B cell (primary cell): Measurements from ENCODE around the gene KLHDC7A. TPM values are rescaled to one million over a fixed set of nuclear protein-coding genes. Genes with fewer than 3 reads are reported as not detected.

Experiments
- ATAC-seq: fragments of 200-7000 bp; cut with Tn5 transposase; one replicate; pipeline ENCODE4 v1.10.0; 2021; ENCODE audit warnings: low read depth, mild to moderate bottlenecking, moderate number of reproducible peaks, moderate library complexity
- CTCF ChIA-PET: fragments of 350-600 bp; sonication (Branson Sonifier 250); formaldehyde crosslinking; loops from one replicate; lab custom pipeline; 2021; ENCODE audit warnings: antibody characterized with exemption, inconsistent platforms; lab: Charles Lee
- POLR2A ChIA-PET: fragments of 350-600 bp; sonication (Branson Sonifier 250); formaldehyde crosslinking; loops from one replicate; lab custom pipeline; 2021; ENCODE audit warnings: antibody characterized with exemption; lab: Charles Lee
- DNase-seq: peaks from one replicate; pipeline ENCODE4 v3.0.0; 2013
- H2AFZ ChIP-seq: 2 replicates; pipeline ENCODE4 v1.6.1; 2012; ENCODE audit warnings: mild to moderate bottlenecking, low read depth, low read length; ENCODE audit not compliant: insufficient read depth, poor library complexity, severe bottlenecking
- H3K27ac ChIP-seq, 2 donors: 1 replicate in 1 of 2; 2 replicates in 1 of 2; pipeline ENCODE4 v1.5.1; 2012 to 2013; ENCODE audit warnings: low read length in 2 of 2, mild to moderate bottlenecking in 2 of 2, moderate library complexity in 1 of 2
- H3K27me3 ChIP-seq, 4 experiments: fragments of 200-600 bp in 1 of 4; sonication (generic) in 1 of 4; replicated peaks in 1 of 4; 1 replicate in 2 of 4; 2 replicates in 2 of 4; pipeline versions ENCODE4 v1.6.1 to v1.7.0; 2013 to 2016; ENCODE audit warnings: low read length in 3 of 4, mild to moderate bottlenecking in 2 of 4, mixed read lengths in 1 of 4, moderate library complexity in 1 of 4; ENCODE audit not compliant: insufficient read depth in 4 of 4, control insufficient read depth in 3 of 4; ENCODE audit errors: control extremely low read depth in 1 of 4
- H3K36me3 ChIP-seq, 2 experiments: replicated peaks in 1 of 2; 1 replicate in 1 of 2; 2 replicates in 1 of 2; pipeline versions ENCODE4 v1.6.1 to v1.7.1; 2013; ENCODE audit warnings: low read length in 1 of 2; ENCODE audit not compliant: insufficient read depth in 2 of 2, control insufficient read depth in 1 of 2; ENCODE audit errors: control extremely low read depth in 1 of 2, extremely low read depth in 1 of 2
- H3K4me1 ChIP-seq, 2 donors: fragments of 200-600 bp in 1 of 2; sonication (generic) in 1 of 2; 1 replicate in 1 of 2; 2 replicates in 1 of 2; pipeline versions ENCODE4 v1.5.1 to v1.6.1; 2013 to 2017; ENCODE audit warnings: low read length in 2 of 2; ENCODE audit not compliant: control insufficient read depth in 2 of 2, insufficient read depth in 2 of 2
- H3K4me2 ChIP-seq: replicated peaks from 2 replicates; pipeline ENCODE3; 2012; ENCODE audit warnings: mild to moderate bottlenecking, low read depth, low read length; ENCODE audit not compliant: poor library complexity, severe bottlenecking
- H3K4me3 ChIP-seq, 5 experiments: fragments of 200-600 bp in 1 of 5; sonication (generic) in 1 of 5; 1 replicate in 3 of 5; 2 replicates in 2 of 5; pipeline versions ENCODE4 v1.5.1 to v1.7.0; 2011 to 2016; ENCODE audit warnings: low read length in 4 of 5, mild to moderate bottlenecking in 4 of 5, low read depth in 2 of 5, control low read depth in 1 of 5, moderate library complexity in 1 of 5; ENCODE audit not compliant: insufficient read depth in 1 of 5; ENCODE audit errors: control extremely low read depth in 1 of 5, extremely low read depth in 1 of 5
- H3K79me2 ChIP-seq: fragments of 200-600 bp; sonication (generic); one replicate; pipeline ENCODE4 v1.6.0; 2016; ENCODE audit warnings: low read length; ENCODE audit not compliant: control insufficient read depth, insufficient read depth
- H3K9ac ChIP-seq: fragments of 200-600 bp; sonication (generic); 2 replicates; pipeline ENCODE4 v1.6.1; 2017; ENCODE audit warnings: mild to moderate bottlenecking, low read length, moderate library complexity
- H3K9me3 ChIP-seq, 3 donors: one replicate each; pipeline versions ENCODE4 v1.6.1 to v1.7.1; 2013; ENCODE audit warnings: low read length in 2 of 3; ENCODE audit not compliant: control insufficient read depth in 2 of 3, insufficient read depth in 1 of 3; ENCODE audit errors: control extremely low read depth in 1 of 3
- H4K20me1 ChIP-seq: 2 replicates; pipeline ENCODE4 v1.6.0; 2012; ENCODE audit warnings: mild to moderate bottlenecking, low read length; ENCODE audit not compliant: insufficient read depth, control insufficient read depth, poor library complexity, severe bottlenecking
- H3K27ac Mint-ChIP-seq: one replicate; pipeline ENCODE4 v1.8.0; 2021; ENCODE audit warnings: mixed read lengths
- H3K27me3 Mint-ChIP-seq: one replicate; pipeline ENCODE4 v1.8.0; 2021; ENCODE audit warnings: mixed read lengths
- H3K4me1 Mint-ChIP-seq: one replicate; pipeline ENCODE4 v1.8.0; 2021; ENCODE audit warnings: mixed read lengths
- H3K4me3 Mint-ChIP-seq: one replicate; pipeline ENCODE4 v1.8.0; 2021; ENCODE audit warnings: mixed read lengths
- H3K9me3 Mint-ChIP-seq: one replicate; pipeline ENCODE4 v1.8.0; 2022; ENCODE audit warnings: mixed read lengths; ENCODE audit not compliant: insufficient read depth
- EZH2 ChIP-seq: IDR thresholded peaks from 2 replicates; pipeline ENCODE4 v1.6.1; 2012; ENCODE audit warnings: borderline replicate concordance, low read depth, mild to moderate bottlenecking, moderate library complexity, low read length; ENCODE audit not compliant: insufficient read depth, poor library complexity, severe bottlenecking
- WGBS: methylation state at CpG from one replicate; pipeline ENCODE4 v1.1.5; 2013; ENCODE audit warnings: missing lambda C conversion rate; ENCODE audit not compliant: insufficient coverage; 5-methylcytosine and 5-hydroxymethylcytosine counted together
- intact Hi-C: fragments of 100-400 bp; cut with micrococcal nuclease; formaldehyde crosslinking; loops from one replicate; pipeline ENCODE4 v1.10.0; 2022
- polyA plus RNA-seq: library from polyadenylated mRNA; depleted of rRNA; stranded (reverse); fragments of >200 nt; gene quantifications from 2 replicates; pipeline ENCODE4 v1.2.3, GENCODE V29; 2012
- total RNA-seq, 2 donors: library from RNA; stranded (reverse); fragments of 120-200 nt in 1 of 2; gene quantifications; 1 replicate in 1 of 2; 2 replicates in 1 of 2; pipeline versions ENCODE4 v1.2.3 to v1.2.4, GENCODE V29; 2013 to 2022
- TF ChIP-seq, protein P1 (sequence below): fragments of 200-600 bp; IDR thresholded peaks from one replicate; pipeline ENCODE4 v1.8.0; 2022; ENCODE audit warnings: antibody characterized with exemption, mild to moderate bottlenecking

The KLHDC7A gene
- total and polyA plus RNA-seq, 2 donors (not counting 1 experiment from before 2014, with no cell fraction given): not detected

DNA sequence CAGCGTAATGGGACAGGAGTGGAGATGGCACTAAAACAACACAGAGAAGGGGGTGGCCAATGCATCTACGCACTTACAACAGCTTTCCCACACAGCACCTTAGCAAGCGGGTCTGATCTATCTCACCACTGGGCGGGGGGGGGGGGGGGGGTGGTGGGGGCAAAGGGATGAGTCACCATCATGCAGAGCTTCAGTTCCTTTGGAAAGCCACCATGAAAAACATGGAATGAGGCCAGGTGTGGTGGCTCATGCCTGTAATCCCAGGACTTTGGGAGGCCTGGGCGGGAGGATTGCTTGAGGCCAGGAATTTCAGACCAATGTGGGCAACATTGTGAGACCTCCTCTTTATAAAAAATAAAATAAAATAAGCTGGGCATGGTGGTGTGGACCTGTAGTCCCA is 47.2 kb downstream of the KLHDC7A start:
- Histone ChIP-seq H3K9ac (no peak overlapping the region), H3K36me3 (no peaks in the 10 kb centered on the region), H4K20me1 (no peaks in the 10 kb centered on the region), H3K4me2 (no peak overlapping the region), H3K27ac (no peak overlapping the region), H2AFZ (no peak overlapping the region), H3K79me2 (no peaks in the 10 kb centered on the region), H3K4me1 (no peaks in the 10 kb centered on the region), H3K9me3 (peaks cover 0 to 2% (median 0%) of the 10 kb centered on the region in 3 donors), H3K27me3 (peaks cover 0 to 2% (median 0%) of the 10 kb centered on the region in 4 experiments), H3K4me3 (no peak overlapping the region)
- Mint-ChIP-seq H3K4me3 (no peak overlapping the region), H3K9me3 (no peaks in the 10 kb centered on the region), H3K27ac (no peak overlapping the region), H3K27me3 (peaks cover 19% of the 10 kb centered on the region), H3K4me1 (no peaks in the 10 kb centered on the region)
- DNase-seq (no peak), ATAC-seq (no peak)
- intact Hi-C loops: no loop called here
- WGBS: no CpG with 5 or more reads among the region's 5 CpGs
- ChIA-PET POLR2A (no interaction called here), CTCF (no interaction called here)
- TF ChIP-seq, protein P1, sequence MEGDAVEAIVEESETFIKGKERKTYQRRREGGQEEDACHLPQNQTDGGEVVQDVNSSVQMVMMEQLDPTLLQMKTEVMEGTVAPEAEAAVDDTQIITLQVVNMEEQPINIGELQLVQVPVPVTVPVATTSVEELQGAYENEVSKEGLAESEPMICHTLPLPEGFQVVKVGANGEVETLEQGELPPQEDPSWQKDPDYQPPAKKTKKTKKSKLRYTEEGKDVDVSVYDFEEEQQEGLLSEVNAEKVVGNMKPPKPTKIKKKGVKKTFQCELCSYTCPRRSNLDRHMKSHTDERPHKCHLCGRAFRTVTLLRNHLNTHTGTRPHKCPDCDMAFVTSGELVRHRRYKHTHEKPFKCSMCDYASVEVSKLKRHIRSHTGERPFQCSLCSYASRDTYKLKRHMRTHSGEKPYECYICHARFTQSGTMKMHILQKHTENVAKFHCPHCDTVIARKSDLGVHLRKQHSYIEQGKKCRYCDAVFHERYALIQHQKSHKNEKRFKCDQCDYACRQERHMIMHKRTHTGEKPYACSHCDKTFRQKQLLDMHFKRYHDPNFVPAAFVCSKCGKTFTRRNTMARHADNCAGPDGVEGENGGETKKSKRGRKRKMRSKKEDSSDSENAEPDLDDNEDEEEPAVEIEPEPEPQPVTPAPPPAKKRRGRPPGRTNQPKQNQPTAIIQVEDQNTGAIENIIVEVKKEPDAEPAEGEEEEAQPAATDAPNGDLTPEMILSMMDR: no peak
- no peak for TF ChIP-seq EZH2

DNA sequence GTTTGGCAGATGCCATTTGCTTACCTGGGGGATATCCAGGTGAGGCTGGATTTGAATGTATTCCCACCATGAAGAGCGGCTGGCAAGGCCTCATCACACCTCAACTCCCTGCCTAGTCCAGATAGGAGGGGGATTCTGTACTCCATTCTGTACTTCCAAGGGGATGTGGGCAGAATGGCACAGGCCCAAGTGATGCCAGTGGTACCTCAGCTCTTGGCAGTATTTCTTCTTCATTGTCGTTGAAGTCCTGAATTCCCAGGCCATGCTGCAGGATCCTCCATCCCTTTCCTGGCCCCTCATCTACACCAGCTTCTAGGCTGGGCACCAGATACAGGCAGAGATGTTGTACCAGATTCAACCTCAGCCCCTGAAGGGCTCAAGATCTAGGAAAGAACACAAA is 47.9 kb downstream of the KLHDC7A start:
- H3K4me1 ChIP-seq: no peaks in the 10 kb centered on the region
- Mint-ChIP-seq H3K27ac (no peak overlapping the region), H3K4me1 (no peaks in the 10 kb centered on the region), H3K4me3 (no peak overlapping the region), H3K9me3 (no peaks in the 10 kb centered on the region), H3K27me3 (peaks cover 24% of the 10 kb centered on the region)
- no peak overlapping the region for H3K27ac ChIP-seq
- 82% methylated on average over 1 of the region's 2 CpGs for WGBS
- H2AFZ ChIP-seq: no peak overlapping the region
- intact Hi-C loops: no loop called here
- DNase-seq (no peak), ATAC-seq (no peak)
- no peaks in the 10 kb centered on the region for H3K9me3 ChIP-seq
- H3K4me3 ChIP-seq: no peak overlapping the region
- TF ChIP-seq, protein P1: no peak
- no peak for TF ChIP-seq EZH2
- POLR2A ChIA-PET: no interaction called here
- H4K20me1 ChIP-seq: no peaks in the 10 kb centered on the region
- H3K79me2 ChIP-seq: no peaks in the 10 kb centered on the region
- H3K36me3 ChIP-seq: no peaks in the 10 kb centered on the region
- H3K4me2 ChIP-seq: no peak overlapping the region
- CTCF ChIA-PET: no interaction called here
- H3K27me3 ChIP-seq: peaks cover 0 to 2% (median 0%) of the 10 kb centered on the region in 4 experiments
- no peak overlapping the region for H3K9ac ChIP-seq
